Stimulated activated CD8-positive, alpha-beta memory T cell treated with anti-CD3 and anti-CD28 coated beads, Interleukin-15, amount 100 ng/mL, for 4 hours (primary cell): ENCODE results near the gene ERC1.
"Not testable (repeated sequence)": the region's sequence is repeated elsewhere in the genome, so short reads cannot be mapped to it uniquely, and the experiment has no call there.

Source experiments
- DNase-seq, 2 donors: peaks; one replicate each; pipeline ENCODE4 v3.0.0-alpha.2; 2020; ENCODE audit warnings: low read depth in 2 of 2

ERC1 gene

DNA sequence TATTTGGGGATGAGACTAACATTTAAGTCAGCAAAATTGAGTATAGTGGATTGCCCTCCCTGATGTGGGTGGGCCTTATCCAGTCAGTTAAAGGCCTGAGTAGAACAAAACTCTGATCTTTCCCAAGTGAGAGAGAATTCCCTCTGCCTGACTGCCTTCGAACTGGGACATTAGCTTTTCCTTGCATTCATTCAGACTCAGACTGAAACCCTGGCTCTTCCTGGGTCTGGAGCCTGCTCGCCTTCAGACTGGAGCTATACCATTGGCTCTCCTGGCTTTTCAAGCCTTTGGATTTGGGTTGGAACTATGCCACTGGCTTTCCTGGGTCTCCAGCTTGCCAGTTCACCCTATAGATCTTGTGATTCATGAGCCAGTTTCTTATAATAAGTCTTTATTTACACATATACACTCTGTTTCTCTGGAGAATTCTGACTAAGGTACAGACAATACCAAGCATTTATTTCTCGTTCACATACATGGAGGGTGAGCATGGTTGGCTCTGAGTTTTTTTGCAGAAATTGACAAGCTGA is 296.5 kb downstream of the ERC1 start:
- DNase-seq: no peak

DNA sequence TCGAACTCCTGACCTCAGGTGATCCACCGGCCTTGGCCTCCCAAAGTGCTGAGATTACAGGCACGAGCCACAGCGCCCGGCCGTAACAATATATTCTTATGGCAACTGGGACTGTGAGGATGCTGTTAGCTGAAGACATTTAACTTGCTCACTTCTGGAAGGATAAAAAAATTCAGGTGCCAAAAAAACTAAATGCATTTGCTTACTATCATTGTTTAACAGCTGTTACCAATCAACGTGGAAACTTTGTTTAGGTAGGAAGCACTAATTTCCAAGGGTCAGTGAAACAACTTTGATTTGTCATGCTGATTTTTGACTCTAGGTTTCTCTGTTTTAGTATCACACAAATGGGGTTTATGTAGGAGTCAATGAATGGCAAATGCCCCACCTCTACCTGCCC is 297.3 kb downstream of the ERC1 start:
- DNase-seq: no peak

DNA sequence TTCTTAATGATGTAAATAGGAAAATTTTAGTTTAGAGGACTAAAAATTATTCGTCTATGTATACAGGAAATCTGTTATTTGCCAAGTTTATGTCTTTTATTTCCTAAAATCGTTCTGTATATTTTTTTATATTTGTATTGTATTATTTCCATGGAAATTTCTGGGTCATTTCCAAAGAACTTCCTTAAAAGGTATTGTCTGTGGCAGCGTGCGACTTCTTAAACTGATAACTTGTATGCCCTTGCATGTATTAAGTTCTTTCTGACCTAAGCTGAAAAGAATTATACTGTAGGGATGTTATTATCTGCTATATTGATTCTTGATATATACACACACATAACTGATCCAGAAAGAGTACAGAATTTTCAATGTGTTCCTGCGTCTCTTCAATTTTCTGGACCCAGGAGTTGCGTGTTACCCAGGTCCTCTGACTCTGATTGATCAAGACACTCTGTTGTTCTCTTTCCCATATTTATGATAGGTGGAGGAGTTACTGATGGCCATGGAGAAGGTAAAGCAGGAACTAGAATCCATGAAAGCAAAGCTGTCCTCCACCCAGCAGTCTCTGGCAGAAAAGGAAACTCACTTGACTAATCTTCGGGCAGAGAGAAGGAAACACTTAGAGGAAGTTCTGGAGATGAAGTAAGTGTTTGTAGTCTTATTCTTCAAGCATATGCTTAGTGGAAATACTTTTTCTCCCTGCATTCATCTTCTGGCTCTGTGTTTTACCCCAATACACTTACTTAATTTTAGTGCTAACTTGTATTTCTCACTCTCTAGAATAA is 298.5 kb downstream of the ERC1 start:
- DNase-seq: no peak

DNA sequence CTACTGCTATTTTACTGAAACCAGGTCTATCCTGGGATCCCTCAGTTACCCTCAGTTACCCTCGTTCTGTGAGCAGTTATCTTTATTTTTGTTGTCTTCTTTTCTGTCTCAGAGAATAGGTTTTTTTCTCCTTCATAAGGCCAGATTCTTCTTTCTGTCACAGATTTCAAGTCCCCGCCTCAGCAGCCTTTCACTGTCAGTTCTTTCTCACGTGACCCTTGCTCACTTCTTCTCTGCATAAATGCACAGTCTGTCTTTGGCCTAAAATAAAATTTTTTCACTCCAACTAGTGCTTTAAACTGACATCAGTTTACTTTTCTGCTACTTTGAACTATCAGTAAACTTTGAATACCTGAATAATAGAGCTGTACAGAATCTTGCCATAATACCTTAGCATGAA is 299.7 kb downstream of the ERC1 start:
- DNase-seq: no peak

DNA sequence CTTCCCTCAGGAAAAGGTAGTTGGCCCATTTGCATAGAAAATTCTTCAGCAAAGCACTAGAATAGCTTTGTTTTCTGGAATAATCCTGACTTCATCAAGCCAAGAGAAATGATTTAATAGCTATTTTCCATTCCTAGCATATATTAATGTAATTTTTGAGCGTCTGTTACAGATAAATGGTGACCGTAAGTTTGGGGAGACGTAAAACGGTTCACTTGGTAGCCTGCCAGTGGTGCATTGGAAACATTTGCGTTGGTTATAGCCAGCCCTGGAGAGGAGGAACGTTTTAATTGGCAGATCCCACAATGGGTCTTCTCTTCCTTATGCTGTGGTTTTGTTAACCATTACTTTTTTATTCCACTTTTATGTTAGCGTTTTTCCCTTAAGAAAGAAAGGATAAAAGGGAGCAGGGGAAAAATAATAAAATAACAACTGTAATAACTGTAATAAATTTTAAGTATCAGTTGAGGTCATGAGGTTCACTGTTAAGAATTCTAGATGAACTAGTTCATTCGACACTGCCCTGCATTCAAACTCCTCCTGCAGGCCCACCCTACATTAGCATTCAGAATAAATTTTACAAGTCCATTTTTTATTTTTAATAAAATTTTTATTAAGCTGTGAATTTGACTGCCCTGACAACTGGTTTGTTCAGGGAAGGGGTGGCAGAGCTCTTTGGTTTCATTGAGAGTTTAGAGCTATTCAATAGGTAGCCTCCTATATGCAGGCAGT is 300.7 kb downstream of the ERC1 start:
- no peak for DNase-seq

DNA sequence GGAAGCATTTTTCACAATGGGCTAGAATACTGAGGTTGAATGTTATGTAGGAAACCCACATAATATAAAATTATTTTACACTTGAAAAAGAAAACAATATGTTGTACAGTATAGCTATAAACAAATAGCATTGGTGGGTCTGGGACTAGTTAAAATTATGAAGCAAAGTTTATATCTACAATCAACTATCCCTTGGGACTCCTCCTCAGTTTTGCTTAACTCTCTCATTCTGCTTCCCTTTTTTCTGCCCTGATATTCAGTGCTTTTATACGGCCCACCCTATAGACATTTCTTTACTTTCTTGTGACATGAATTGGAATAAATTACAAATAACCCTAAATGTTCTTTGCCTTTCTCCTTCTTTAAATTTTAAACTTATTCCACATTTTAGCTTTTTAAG is 302.9 kb downstream of the ERC1 start:
- DNase-seq: no peak

DNA sequence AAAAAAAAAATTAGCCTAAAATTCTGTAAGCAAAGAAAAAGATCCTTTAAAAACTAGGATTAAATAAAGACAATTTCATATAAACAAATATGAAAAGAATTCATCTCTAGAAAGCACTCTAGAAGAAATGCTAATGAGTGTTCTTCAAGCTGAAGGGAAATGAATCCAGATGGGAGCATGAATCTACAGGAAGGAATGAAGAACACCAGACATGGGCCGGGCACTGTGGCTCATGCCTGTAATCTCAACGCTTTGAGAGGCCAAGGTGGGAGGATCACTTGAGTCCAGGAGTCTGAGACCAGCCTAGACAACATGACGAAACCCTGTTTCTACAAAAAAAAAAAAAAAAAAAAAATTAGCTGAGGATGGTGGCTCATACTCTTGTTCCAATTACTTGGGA is 306.2 kb downstream of the ERC1 start:
- no peak for DNase-seq

DNA sequence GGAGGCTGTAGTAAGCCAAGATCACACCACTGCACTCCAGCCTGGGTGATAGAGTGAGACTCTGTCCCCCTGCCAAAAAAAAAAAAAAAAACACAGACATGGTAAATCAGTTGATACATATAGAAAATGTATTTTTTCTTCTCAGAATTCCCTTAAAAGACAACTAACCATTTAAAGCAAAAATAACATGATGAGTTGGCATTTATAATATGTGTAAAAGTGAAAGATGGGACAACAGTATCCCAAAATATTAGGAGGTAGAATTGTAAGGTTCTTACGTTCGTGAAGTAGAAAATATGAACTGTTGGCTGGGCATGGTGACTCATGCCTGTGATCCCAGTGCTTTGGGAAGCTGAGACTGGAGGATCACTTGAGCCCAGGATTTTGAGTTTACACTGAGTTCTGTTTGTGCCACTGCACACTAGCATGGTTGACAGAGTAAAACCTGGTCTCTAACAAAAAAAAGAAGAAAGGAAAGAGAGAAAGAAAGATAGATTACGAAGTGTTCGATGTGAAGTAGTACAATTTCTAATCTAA is 306.7 kb downstream of the ERC1 start:
- no peak for DNase-seq

DNA sequence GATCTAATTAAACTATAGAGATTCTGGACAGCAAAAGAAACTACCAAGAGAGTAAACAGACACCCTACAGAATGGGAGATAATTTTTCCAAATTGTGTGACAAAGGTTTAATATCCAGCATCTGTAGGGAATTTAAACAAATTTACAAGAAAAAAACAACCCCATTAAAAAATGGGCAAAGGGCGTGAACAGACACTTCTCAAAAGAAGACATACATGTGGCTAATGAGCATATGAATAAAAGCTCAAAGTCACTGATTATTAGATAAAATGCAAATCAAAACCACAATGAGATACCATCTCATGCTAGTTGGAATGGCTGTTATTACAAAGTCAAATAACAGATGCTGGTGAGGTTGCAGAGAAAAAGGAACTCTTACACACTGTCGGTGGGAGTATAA is 309.4 kb downstream of the ERC1 start:
- no peak for DNase-seq

DNA sequence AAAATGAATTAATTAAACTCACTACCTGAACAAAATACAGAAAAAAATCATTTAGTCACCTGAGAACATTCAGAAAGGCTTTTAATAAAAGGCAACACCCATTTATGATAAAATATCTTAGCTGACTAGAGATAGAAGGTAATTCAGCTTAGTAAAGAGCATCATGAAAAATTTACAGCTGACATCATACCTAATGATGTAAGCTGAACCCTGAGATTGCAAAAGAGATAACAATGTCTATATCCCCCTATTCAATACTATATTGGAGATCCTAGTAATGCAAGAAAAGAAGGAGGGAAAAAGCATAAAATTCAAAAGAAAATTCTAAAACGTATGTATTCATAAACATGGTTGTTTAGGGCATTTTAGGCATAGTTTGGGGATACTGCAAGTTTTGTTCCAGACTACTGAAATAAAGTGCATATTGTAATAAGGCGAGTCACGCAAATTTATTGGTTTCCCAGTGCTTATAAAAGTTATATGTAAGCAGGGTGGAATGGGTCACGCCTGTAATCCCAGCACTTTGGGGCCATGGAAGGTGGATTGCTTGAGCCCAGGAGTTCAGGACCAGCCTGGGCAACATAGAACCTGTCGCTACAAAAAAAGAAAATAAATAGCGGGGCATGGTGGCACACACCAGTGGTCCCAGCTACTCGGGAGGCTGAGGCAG is 311.3 kb downstream of the ERC1 start:
- DNase-seq: no peak

DNA sequence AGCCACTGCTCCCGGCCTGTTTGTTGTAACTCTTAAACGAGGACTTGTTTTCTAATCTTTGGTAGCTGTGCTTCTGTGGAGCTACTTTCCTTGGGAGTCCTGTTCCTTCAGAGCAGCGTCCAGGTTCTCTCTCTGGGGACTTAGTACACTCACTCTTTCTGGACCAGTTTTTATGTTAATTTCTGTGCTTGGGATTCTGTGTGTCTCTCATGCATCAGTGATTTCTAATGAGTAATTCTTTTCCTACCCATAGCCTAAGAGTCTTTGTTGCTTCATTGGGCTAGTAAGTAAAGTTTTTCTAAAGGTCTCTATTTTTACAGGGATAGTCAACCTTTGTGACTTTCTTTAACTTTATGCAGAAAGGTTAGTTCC is 314.0 kb downstream of the ERC1 start:
- DNase-seq: no peak

DNA sequence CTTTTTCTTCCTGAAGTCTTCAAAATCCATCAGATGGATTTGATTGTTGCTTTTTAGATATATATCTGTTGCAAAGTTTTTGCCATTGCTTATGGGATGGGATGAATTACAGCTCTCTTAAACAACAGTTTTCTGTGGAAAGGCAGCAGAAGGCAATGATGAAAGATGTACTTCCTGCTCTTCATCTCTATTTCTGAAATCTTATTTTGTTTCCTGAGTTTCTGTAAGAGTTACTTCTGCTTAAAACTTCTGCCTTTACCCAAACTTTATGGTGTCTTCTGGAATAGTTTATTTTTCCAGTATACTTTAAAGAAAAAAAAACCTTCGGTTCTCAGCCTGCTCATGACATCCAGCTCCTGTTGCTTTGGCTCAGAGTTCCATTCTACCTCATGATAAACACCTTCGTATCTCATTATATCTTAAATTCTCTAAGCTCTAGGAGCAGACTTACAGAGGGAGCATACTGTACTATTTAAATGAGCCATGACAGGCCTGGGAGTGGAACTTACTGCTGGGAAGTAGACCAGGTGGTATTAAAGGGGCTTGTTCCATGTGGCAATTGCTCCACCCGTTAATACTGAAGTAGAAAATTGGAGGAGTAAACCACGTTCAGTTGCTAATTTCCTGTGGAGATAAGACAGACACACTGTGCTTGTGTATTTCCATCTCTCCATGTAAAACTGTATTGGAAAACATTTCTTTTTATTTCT is 314.9 kb downstream of the ERC1 start:
- no peak for DNase-seq

DNA sequence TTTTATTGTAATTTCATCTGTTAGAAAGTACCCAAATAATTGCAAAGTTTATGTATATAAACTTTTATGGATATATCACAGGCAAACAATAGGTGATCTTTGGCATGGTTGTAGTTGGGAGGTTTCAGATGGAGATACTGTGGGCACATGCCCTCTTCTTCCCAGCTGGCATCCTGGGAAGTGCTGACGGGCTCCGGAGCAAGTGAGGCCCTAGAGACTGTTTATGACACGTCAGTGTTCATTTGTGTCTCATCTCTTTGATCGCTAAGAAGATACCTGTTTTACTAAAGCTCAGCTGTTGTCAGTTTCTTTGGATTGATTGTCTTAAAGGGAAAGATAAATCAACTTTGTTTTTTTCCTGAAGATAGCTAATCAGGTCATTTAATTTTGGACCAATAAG is 315.8 kb downstream of the ERC1 start:
- no peak for DNase-seq

DNA sequence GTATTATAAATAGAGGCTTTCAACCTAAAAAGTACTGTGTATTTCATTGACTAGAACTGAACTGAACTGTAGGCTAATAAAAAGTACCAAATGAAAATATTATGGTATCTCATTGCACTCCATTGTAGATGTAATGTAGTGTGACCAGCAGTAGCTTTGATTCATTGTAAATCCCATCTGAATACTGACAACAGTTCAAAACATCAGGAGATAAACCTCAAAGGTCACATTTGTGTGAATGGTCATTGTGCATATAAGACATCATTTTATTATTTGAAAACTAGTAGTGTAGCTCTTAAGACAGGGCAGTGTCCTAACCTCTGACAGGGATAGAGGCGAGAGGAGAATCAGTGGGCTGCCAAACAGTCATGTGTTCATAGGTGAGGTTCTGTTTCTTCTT is 316.8 kb downstream of the ERC1 start:
- DNase-seq: no peak

DNA sequence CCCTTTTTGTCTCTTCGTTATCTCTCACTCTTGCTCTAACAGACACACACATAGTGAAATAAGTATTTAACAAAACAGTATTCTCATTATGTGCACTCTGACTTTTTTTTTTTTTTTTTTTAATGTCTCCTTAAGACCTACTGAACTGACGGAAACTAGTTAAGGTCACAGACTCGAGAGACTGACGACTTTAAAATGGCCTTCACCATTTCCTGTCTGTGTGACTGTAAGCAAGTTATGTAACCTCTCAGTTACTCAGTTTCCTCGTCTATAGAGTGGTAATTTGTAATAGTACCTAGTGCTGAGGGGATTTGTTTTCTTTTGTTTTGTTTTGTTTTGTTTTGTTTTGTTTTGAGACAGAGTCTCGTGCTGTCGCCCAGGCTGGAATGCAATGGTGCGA is 318.6 kb downstream of the ERC1 start:
- no peak for DNase-seq

DNA sequence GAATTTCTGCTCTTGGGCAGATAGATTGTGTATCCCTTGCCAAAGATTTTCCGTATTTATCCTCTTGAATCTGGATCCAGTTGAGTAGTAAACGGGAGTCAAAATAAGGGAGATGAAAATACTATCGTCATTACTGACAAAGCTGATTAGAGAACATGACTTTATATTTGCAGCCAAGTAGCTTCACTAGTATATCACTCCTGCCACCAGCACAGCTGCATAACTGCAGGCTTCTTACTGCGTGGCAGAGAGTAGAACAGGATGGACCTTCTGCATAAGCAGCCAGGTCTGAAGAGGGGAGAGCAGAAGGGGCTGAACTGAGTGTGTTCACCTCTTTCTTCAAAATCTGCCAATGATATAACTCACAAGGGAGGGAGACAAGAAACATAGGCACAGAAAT is 319.6 kb downstream of the ERC1 start:
- DNase-seq: no peak

DNA sequence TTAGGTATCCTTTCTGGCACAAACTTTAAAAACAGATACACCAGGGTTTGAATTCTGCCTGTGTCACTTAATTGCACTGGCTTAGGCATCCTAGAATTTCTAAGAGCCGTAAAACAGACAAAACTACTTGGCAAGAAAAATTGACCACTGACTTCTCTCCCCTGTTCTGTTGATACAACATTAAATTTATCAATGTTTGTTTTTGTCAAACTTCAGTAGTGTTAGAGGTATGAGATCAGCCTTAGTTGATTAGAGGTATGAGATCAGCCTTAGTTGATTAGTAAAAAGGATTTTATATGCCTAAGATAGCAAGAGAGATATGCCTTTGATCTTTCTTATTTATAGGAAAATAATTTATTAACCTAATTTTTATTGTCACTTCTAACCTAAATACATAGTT is 320.1 kb downstream of the ERC1 start:
- no peak for DNase-seq

DNA sequence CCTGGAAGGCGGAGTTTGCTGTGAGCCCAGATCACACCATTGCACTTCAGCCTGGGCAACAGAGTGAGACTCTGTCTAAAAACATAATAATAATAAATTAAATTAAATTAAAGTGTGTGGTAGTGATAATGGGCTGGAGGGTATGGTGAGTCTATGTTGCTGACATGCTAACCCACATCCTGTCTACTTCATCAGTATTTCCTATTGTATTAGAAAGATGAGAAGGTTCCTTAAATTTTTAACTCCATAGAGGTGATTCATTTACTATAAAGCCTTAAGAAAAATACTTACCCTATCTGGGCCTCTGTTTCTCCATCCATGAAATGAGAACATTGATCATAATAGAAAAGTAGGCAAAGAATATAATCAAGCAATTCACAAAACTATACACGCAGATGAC is 322.9 kb downstream of the ERC1 start:
- DNase-seq: no peak

DNA sequence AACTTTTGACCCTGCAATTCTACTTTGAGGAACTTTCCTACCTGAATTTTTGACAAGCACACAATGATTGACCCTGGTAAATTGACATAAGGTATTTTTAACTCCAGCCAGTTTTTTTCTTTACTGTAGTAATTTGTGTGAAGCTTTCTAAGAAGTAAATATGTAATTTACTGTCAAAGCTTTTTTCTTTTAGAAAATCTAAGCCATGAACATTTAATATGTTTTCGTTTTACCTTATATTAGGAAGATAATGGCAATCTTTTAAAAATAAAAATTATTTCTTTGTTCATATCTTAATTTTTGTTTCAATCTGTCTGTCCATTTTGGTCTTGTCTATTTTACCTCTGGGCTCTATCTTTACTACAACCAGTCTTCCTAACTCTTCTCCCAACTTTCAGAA is 323.5 kb downstream of the ERC1 start:
- no peak for DNase-seq

DNA sequence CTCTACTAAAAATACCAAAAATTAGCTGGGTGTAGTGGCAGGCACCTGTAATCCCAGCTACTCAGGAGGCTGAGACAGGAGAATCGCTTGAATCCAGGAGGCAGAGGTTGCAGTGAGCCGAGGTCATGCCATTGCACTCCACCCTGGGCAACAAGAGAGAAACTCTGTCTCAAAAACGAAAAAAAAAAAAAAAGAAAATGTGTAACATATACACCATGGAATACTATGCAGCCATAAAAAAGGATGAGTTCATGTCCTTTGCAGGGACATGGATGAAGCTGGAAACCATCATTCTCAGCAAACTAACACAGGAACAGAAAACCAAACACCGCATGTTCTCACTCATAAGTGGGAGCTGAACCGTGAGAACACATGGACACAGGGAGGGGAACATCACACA is 326.0 kb downstream of the ERC1 start:
- DNase-seq: not testable (repeated sequence)

DNA sequence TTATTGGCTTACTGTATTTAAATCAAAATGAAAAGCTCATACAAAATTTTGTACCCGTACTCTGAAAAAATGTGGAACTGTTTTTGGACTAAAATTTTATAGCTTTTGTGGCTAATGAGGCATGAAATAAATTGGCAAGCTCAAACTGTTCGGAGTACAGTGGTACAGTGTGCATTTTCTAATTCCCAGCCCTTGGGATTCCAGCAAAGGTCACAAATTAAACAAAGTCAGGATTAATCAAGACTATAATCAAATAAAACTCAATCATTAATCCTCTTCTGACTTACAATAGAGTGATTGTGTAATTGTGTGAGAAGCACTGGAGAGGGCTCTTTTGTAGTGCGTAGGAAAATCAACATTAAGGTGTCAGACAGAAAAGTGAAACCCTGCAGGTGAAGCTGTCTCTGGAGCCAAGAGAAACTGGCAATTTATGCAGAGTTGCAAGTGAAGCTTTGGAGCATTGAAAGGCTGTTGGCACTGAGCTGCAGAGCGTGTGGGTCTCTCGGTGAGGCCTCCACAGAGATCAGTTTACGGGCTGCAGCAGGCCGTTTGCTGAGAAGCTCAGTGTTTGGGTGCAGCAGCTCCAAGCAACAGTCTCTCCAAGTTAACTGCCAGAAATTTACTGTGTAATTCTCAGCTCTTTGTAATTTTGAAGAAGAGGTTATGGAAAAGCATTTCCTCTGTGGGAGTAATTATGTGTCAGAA is 327.5 kb downstream of the ERC1 start:
- DNase-seq: no peak
